AG04449 (cell line): ENCODE results near the gene RASGRF1.
"Not testable (repeated sequence)": the region's sequence is repeated elsewhere in the genome, so short reads cannot be mapped to it uniquely, and the experiment has no call there.

ENCODE experiments used
- CTCF ChIA-PET: fragments of 350-600 bp; formaldehyde crosslinking; extraction: SDS; loops from one replicate; lab custom pipeline; 2021; ENCODE audit warnings: antibody characterized with exemption; lab: Yijun Ruan, JAX
- POLR2A ChIA-PET: fragments of 400-600, 350-600 bp; formaldehyde crosslinking; extraction: SDS; loops from one replicate; lab custom pipeline; 2020; ENCODE audit warnings: antibody characterized with exemption, inconsistent platforms; lab: Yijun Ruan, JAX
- DNase-seq: peaks from one replicate; pipeline ENCODE4 v3.0.0-alpha.2; 2010; ENCODE audit warnings: low read depth, low spot score
- H3K4me3 ChIP-seq: 2 replicates; pipeline ENCODE4 v1.5.1; 2011; ENCODE audit warnings: low read depth, mild to moderate bottlenecking, control low read depth, low read length
- CTCF ChIP-seq: IDR thresholded peaks from one replicate; pipeline ENCODE4 v1.5.1; 2011; ENCODE audit warnings: mild to moderate bottlenecking, moderate library complexity, low read length, control low read depth, inconsistent platforms; ENCODE audit not compliant: insufficient read depth; ENCODE audit errors: missing control alignments

RASGRF1 gene

DNA sequence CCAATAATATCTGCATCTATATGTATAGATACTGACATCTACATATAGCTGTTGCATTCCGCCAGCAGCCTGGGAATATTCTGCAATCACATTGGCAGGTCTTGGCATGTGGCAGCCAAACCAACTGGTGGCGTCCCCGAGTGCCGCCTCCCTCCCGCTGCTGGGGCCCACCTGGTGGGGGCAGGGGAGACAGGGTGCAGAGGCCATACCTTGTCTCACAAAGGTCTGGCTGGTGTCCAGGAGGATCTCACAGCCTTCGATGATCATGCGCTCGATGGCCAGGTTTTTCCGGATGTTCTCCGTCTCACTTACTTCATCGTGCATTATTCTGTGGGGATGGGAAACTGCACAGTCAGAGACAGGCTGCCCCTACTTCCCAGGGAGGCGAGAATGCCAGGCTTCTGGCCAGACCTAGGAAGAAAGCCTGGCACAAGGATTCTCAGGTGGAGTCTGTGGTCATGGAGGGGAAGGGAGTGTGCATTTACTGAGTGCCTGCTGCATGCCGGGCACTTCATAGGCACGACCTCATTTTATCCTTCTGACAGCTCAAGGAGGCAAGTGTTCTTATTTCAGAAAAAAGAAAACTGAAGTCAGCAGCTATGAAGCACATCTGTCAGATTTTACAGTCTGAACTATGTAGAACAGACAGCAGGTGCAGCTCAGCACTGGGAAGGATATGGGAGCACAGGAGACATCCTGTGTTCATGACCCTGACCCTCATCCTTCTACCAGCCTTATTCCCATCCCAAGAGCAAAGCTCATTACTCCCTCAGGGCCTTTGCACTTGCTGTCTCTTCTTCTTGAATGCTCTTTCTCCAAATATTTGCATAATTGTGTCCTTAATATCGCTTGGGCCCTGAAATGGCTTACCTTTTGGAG, 62.8 kb downstream of the RASGRF1 start:
- CTCF ChIA-PET = interaction anchor here (0.8 to 6.5 kb wide), 16 partner anchors 9 to 223 kb away, joined by 3 to 128 read pairs (median 3); no protein-coding TSS in a partner anchor
- POLR2A ChIA-PET = no interaction called here

GRCh38 chr15:79025802-79026201, 64.8 kb downstream of the RASGRF1 start:
- ChIA-PET CTCF (interaction anchor here (0.6 to 6.5 kb wide), 3 partner anchors 30 to 386 kb away, joined by 3 to 128 read pairs (median 3); no protein-coding TSS in a partner anchor), POLR2A (no interaction called here)
- no peak for TF ChIP-seq CTCF
- no peak for DNase-seq
- H3K4me3 ChIP-seq = no peak overlapping the region

More for the DNA sequence above, 62.8 kb downstream of the RASGRF1 start:
- TF ChIP-seq CTCF = no peak
- no peak for DNase-seq
- H3K4me3 ChIP-seq = no peak overlapping the region

- H3K4me3 ChIP-seq = no peak overlapping the region
- no peak for TF ChIP-seq CTCF
- no peak for DNase-seq
- CTCF ChIA-PET = interaction anchor here (0.6 to 6.5 kb wide), 3 partner anchors 31 to 385 kb away, joined by 3 to 128 read pairs (median 3); no protein-coding TSS in a partner anchor
- POLR2A ChIA-PET = no interaction called here
Observed at GRCh38 chr15:79025201-79025600, 65.4 kb downstream of the RASGRF1 start.

GRCh38 chr15:79024493-79024892, 66.1 kb downstream of the RASGRF1 start:
- DNase-seq, H3K4me3 ChIP-seq, POLR2A ChIA-PET: not testable (repeated sequence)
- CTCF ChIA-PET = interaction anchor here (1.4 kb wide), 1 partner anchor 160 kb away, joined by 8 read pairs; no protein-coding TSS in a partner anchor

GRCh38 chr15:79023918-79024317, 66.7 kb downstream of the RASGRF1 start:
- POLR2A ChIA-PET = no interaction called here
- no peak for DNase-seq

GRCh38 chr15:79023546-79023890, 67.1 kb downstream of the RASGRF1 start:
- ChIA-PET CTCF (interaction anchor here (1.4 kb wide), 1 partner anchor 161 kb away, joined by 8 read pairs; no protein-coding TSS in a partner anchor), POLR2A (no interaction called here)
- no peak for DNase-seq
- no peak for TF ChIP-seq CTCF
- H3K4me3 ChIP-seq = no peak overlapping the region

More at GRCh38 chr15:79023918-79024317, 66.7 kb downstream of the RASGRF1 start:
- no peak for TF ChIP-seq CTCF
- CTCF ChIA-PET = interaction anchor here (1.4 kb wide), 1 partner anchor 161 kb away, joined by 8 read pairs; no protein-coding TSS in a partner anchor
- no peak overlapping the region for H3K4me3 ChIP-seq
